GM21360 (cell line): Measurements from ENCODE around the gene TNS1.

Source experiments
- ATAC-seq: cut with Tn5 transposase; IDR thresholded peaks from one replicate; pipeline ENCODE4 v1.9.1; 2021; ENCODE audit warnings: mild to moderate bottlenecking, moderate library complexity; ENCODE audit not compliant: unreplicated experiment

The TNS1 gene

DNA sequence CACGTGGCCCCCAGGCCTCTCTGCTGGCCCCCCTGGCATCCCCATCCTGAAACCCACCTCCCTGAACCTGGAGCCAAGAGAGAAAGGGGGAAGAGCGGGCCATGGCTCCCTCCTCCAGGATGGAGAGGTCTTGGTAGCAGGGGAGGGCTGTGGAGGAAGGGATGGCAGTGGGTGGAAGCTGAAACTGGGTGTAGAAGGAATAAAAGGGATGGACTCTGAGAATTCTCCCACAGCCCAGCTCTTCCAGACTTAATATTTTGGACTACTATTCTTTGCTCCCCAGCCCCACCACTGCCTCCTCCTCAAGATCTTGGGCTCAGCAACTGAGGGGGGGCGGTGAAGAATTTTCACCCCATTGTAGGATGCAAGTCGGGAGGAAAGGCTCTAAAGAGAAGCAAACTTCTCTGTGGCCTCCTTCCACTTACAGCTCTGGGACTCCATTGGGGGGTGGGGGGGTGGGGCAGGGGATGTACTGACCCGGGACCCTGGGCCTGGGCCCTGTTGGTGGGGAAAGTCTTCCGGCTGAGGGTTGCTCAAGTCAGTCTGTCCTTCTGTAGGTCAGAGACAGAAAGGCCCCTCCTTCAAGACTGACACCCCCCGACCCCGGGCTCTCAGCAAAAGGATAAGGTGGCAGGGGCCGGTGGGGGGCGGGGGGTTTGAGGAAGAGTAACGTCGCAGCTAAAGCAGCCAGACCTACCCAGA is 501 bp downstream of the TNS1 start:
- ATAC-seq = no peak

DNA sequence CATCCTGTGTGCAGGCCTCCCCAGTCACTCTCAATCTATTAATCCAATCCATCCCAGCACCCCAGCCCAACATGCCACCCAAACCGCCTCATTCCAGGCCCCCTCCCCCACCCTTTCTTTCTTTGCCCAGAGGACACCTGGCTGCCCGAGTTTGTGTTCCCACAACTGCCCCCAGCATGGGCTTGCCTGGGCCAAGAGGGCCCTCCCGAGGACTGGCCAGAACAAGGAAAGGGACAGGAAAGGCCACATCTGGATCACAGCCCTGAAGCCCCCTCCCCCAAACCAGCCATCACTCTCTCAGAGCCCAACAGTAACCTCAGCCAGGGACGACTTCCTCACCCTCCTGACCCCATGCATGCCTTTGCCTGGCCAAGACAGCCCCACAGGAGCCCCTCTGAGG is 1.2 kb downstream of the TNS1 start:
- ATAC-seq = no peak

DNA sequence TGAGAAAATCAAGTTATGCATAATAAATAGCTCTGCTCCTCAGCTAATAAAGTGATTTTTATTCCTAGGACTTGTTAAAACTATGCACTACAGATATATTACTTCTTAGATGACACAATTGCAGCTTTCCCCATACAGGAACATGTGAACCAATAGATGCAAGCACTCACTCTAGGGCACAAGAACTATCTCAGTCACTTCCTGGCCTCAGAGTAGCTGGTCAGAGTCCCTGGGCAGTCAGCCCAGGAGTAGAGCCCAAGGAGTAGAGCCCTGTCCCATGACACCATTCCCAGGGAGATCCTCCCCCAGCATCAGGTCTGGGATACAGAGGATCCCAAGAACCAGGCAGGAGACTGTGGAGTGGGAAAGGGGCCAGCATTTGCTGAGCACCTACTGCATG is 2.7 kb downstream of the TNS1 start:
- no peak for ATAC-seq

DNA sequence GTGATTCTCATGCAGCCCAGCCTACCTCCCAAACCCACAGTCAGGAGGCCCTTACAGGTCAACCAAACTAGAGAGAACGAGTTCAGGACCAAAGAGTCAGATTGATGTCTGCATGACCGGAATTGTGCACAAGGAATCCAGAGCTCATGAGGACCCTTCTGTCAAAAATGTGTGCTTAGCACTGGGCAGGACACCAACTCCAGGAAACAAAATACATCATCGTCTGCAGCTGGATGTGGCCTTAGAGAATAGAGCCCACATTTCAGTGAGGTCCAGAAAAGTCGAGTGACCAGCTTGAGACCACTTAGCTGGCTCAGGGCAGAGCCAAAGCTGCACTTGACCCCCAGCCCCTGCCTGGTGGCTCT is 3.2 kb downstream of the TNS1 start:
- no peak for ATAC-seq

DNA sequence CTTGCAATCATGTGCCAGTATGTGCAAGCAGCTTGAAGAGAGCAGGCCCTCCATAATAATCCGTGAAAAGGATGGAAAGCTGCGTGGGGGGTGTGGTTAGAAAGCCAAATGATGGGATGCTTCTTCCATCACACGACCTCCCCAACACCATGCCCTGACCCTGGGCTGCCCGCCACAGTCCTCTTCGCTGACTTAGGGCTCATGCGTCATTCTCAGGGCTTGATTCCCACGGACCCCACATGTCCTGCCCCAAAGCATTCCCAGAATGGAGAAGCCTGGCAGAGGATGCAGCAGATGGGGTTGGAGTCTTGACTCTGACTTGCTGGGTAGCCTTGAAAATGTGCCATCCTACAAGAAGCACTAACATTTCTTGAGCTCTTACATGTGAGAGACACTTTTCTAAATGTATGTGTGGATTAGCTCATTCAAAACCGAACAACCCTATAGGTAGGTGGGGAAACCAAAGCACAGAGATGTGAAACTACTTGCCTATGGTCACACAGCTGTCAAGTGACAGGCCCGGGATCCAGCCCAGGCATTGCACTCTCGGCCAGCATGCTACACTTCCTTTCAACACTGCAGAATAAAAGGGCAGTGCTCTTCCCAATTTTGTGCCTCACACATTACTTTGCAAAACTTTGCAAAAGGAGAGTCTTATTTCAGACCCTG is 3.7 kb downstream of the TNS1 start:
- ATAC-seq = no peak

DNA sequence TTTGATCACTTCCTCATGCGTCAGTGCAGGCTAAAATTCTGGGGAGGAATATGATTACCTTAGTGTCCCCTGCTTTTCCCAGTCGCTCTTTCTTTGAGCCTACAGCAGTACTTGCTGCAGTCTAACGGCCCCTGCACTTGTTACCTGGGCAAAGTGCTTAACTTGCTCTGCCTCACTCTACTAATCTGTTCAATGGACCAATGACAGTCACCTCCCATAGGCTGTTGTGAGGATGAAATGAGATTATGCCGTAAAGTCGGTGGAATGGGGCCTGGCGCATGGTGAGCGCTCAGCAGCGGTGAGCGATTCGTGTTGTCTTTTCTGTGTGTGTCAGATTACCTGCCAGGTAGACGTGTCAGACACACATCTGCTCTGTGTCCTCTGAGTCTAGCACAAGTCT is 5.3 kb downstream of the TNS1 start:
- no peak for ATAC-seq

DNA sequence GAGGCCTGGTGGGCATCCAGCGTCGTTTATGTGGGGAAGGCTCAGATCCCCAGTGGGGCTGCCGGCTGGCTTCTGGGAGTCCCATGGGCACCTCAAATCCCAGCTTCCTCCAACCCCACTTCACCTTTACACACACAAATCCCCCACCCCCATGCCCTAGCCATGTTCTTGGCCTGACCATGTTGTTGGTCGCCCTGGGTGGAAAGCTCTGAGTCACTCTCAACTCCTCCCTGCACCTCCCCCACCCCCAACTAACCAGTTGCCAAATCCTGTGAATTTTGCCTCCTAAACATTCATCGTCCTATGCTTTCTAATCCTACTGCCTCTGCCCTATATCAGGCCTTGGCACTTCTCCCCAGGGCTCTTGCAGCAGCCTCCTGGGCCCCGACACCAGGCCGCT is 6.4 kb downstream of the TNS1 start:
- ATAC-seq = no peak

DNA sequence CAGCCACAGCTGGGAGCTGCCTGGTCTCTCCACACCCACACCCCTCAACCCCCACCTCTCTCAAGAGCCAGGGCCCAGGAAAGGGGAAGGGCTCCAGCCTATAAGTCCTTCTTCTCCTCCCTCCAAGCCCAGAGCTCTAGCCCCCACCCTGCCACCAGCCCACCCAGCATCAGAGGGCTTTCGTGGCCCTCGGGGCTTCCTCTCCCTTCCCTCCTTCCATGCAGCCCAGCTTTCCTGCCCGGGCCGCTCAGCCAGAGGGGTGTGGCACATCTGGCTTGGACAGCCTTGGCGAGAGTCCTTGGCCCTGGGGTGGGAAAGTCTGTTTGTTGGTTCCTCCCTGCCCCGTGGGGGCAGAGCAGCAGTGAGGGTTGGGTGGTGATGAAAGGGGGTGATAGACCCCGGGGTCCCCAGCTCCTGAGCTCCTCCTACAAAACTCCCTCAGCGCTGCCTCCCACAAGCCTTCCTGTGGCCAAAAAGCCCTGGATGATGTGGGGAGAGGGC is 7.0 kb downstream of the TNS1 start:
- no peak for ATAC-seq

DNA sequence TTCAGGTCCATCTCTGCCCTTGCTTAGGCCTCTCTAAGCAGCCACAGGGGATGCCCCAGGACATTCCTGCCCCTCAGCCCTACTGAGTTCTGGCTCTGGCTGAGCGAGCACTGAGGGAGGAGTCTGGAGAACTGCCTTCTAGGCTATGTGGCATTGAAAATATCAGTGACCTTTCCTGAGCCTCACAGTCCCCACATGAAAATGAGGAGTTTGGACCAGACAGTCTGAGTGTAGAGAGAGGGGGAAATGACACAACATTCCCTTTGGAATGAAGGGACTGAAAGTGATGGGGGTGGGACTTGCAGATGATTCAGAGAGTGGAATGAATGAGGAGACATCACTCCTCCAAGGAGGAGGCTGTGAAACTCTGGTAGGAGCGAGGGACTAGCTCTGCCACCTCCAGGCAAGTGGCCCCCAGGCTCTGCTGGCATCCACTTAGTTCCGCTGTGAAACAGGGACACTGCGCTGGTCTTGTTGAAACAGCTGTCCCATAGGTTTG is 8.0 kb downstream of the TNS1 start:
- ATAC-seq = no peak

DNA sequence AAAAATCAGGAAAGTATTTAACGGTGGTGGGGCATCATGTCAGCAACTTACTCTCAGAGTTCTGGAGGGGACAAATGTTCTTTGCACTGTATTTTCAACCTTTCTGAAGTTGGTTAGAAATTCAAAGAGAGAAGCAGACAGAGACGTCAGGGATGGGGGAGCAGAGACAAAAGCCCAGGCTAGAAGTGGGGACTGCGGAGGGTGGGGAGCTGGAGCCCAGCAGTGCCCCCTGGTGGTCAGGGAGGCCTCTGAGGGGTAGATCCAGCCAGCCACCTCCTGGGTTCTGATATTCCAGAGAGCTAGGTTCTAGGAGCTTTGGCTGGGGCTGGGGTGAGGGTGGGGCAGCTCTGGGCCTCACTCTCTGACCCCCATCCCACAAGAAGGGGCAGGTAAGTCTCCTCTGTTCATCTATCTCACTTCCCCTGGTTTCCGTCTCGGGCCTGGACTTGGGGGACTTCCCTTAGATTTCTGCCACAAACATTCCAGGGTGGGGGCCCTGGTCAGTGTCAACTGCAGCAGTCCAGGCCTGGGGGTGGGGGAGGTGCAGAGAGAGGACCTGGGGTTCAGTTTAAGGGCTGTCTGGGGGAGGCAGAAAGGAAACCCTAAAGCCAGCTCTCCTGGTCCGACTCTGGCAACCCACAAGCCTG is 8.9 kb downstream of the TNS1 start:
- ATAC-seq = no peak

DNA sequence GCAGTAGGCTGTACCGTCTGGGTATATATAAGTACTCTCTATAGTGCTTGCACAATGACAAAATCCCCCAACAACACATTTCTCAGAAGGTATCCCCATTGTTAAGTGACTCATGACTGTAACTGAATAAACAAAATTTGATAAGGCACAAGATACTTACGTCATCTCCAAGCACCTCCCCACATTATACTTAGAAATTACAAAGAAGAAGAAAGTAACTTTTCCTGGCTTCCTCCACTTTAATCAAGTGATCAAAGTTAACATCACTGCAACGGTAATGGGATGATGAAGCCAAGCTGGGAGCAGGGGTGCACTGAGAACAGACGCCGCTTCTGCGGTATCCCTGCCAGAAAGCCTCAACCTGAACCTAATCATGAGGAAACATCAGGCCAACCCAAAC is 9.7 kb downstream of the TNS1 start:
- no peak for ATAC-seq

DNA sequence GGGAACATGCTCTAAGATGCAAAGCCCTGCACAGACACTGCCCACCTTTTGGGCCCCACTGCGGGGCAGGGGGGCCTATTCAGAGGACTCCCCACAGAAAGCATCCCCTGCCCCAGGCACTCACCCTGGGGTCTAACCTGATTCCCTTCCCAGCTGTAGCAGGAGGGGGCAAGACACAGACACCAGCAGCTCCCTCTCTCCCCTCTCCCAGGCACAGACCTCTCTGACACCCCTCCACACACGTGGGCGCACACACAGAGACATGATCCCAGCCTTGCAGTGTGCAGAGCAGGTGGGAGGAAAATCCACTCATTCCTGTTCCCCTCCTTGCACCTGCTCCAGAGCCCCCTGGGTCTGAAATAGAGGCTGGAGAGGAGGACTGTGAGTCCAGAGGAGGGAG is 10.7 kb downstream of the TNS1 start:
- ATAC-seq = no peak

DNA sequence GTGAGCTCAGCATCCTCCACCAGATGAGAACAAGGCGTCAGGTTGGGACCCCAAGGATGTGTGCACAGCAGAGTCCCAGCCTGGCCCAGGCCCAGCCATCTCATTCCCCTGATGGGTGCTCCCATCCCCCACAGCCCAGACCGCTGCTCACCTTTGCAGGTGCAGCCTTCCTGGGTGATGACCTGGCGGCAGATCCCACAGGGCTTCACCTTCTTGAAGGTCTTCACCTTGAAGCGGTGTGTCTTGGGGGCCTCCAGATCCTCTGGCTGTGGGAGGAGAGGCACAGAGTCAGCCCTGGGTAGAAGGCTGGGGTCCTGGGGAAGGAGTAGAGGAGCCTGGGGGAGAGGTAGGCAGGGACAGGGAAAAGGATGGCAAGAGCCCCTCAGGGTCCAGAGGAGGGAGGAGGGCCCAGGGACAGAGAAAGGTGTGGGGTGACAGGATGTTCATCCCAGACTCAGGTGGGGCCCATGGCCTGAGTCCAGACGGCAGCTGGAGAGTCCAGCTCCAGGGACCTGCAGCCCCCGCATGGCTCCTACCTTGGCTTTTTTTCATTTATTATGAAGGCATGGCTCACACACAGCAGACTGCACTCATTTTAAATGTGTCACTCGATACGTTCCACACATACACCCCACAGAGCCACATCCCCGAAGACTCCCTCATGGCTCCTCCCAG is 11.9 kb downstream of the TNS1 start:
- ATAC-seq = no peak

DNA sequence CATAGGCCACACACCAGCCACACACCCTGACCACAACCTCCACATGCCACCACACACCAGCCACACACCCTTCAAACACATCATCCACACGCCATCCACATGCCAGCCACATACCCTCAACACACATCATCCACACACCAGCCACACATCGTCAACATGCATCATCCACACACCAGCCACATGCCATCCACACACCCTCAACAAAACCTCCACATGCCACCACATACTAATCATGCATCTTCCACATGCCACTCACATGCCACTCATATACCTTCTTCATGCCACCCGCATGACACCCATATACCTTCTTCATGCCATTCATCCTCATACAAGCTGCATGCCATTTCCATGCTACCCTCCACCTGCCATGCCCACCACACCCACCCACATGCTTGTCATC is 12.4 kb downstream of the TNS1 start:
- no peak for ATAC-seq

DNA sequence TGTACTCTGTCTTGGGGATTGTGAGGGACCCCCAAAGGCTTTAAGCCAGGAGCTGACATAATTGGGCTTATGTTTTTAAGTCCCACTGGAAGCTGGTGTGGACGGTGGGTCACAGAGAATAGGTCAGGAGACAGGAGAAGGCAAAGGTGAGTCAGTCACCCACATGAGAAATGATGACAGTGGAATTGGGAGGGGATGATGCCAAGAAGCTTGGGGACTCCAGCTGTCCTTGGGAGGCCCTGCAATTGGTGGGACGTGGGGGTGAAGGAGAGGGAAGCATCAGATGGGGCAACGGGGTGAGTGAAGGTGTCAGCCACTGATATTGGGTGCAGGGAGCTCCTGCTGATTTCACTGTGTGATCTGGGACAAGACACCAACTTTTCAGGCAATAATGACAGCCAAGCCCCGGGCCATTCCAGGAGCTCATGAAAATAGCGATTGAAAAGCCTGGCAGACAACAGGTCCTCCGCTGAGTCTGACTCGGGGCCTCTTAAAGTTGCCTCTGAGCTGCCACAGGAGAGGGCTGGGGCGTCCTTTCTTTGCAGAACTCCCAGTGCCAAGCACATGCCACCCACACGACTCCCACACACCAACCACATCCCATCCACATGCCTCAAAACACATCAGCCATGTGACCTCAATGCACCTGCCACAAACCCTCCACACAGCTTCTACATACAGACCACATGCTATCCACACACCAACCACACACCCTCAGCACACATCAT is 13.4 kb downstream of the TNS1 start:
- no peak for ATAC-seq

DNA sequence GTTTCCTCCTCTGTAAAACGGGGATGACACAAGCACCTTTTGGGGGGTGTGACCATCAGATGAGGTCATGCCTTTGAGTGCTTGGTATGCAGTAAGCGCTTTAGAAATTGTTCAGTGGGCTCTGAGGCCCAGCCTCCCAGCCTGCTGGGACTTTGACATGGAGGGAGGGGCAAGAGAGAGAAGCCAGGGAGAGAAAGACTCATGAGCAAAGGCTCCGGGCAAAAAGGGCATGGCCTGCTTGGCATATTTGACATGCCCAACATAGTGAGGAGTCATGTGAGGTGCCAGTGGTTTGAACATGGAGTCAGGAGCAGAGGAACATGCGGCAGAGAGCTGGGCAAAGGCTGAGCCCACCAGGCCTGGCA is 14.0 kb downstream of the TNS1 start:
- no peak for ATAC-seq

DNA sequence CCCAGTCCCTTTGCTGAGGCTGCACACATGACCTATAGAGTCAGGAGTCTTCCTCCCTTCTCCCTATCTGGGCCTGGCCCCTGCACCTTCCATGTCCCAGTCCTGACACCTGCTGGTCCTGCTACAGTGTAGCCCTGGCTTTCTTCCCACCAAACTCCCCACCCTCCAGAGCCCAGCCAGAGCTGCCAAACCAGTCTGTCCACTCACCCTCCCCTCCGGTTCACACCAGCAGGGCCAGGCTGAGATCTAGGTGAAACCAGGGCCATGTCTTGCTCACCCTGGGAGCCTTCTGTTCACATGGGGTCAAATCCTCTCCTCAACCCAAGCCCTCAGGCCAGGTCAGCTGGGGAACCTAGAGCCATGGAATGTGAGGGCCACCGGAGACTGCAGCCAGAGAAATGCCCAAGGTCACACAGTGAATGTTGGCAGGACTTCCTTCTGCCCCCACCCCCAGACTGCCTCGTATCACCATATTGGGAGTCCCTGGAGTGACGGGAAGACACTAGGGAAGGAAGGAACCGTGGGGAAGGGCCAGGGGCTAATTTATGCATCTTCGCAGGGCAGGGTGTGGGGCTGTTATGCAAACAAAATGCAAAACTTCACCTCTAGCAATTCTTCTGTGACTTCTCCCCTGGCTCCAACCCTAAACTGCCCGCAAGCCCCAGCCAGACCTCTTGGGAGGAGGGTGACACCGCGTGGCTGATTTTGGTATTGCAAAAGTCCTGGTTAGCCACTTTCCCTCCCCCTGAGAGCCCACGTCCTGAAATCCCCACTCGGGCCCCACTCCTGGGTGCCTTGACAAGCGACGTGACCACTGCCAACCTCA is 14.6 kb downstream of the TNS1 start:
- ATAC-seq = no peak

DNA sequence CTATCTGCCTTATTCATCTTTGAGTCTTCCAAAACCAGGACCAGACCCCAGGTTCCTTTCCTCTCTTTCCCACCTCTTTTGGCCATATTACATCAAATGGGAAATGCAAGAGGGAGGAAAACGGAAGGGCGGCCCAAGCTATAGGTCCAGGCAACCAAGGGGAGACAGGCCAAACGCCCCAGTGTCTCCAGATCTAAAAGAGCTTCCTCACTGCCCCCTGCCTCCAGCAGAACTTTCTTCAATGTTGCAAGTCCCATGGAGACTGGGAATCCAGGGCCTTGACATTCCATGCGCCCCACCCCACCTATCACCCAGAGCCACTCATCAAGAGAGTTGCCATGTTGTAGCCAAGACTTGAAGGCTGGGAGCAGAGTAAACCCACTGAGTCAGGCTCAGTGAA is 15.4 kb downstream of the TNS1 start:
- ATAC-seq = no peak

DNA sequence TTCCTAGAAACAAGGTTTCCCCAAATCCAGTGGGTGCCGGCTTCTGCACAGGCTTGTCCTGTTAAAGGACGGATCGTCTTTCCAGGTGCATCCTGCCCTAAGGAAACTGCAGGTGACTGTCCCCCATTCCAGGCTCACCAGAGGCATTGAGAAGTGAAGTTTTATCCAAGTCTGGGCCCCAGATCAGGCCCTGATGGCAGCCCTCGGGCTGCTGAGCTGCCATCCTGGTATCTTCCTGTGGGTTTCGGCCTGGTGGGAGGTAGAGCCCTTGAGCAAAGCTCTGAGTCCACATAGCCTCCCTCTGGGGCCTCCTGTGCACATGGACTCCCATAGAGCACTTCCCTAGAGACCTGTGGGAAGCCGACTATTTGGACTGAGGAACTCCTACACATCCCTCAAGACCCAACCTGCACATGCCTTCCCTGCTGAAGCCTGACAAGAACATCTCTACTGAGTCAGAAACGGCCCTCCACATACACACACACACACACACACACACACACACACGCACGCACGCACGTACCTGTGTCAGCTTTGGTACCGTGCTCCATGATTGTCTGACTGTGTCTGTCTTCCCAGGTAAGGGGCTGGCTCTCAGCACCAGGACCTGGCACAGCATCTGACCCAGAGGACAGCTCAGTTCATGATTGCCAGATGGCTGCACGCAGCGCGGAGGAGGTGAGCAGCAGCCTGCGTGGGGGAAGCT is 16.4 kb downstream of the TNS1 start:
- no peak for ATAC-seq
